GM12878 (cell line): ENCODE data around the gene TNFAIP3. TPM values are rescaled to one million over a fixed set of nuclear protein-coding genes. Genes with fewer than 3 reads are reported as not detected.

Experiments used
- ATAC-seq: fragments of 200-7000 bp; cut with Tn5 transposase; 3 replicates; pipeline ENCODE4 v1.9.1; 2020; ENCODE audit warnings: mild to moderate bottlenecking, moderate library complexity
- BruUV-seq: library from RNA; stranded (reverse); fragments of 400-500 nt; replicated peaks from 2 replicates; lab custom pipeline; 2021; lab: Mats Ljungman, UMichigan
- CTCF ChIA-PET: fragments of 300-600 bp; sonication (Branson Sonifier 250); formaldehyde crosslinking; extraction: SDS; loops from one replicate; lab custom pipeline; 2021; ENCODE audit warnings: inconsistent platforms; lab: Yijun Ruan, JAX
- POLR2A ChIA-PET: fragments of 350-600 bp; formaldehyde crosslinking; extraction: SDS; loops from one replicate; lab custom pipeline; 2021; ENCODE audit warnings: inconsistent platforms; lab: Charles Lee
- RAD21 ChIA-PET: fragments of 300-600 bp; sonication (Branson Sonifier 250); formaldehyde crosslinking; loops from one replicate; lab custom pipeline; 2023; ENCODE audit warnings: antibody characterized with exemption; ENCODE audit not compliant: unreplicated experiment; lab: Charles Lee
- SMC1A ChIA-PET: fragments of 300-600 bp; sonication (Branson Sonifier 250); formaldehyde crosslinking; loops from one replicate; lab custom pipeline; 2023; ENCODE audit not compliant: unreplicated experiment, uncharacterized antibody; lab: Charles Lee
- DNase-seq: peaks from one replicate; pipeline ENCODE4 v3.0.0-alpha.2; 2011; ENCODE audit warnings: low read depth, low spot score
- FAIRE-seq: peaks from 3 replicates; lab custom pipeline; 2011; peaks lifted over from hg19 to GRCh38; lab: Jason Lieb, UNC
- H2AFZ ChIP-seq: 2 replicates; pipeline ENCODE4 v1.6.0; 2011; ENCODE audit warnings: low read depth, low read length, control low read depth; ENCODE audit not compliant: control insufficient read depth
- H3K27ac ChIP-seq: 2 replicates; pipeline ENCODE4 v1.5.1; 2011; ENCODE audit warnings: control low read depth; ENCODE audit not compliant: control insufficient read depth, insufficient read depth
- H3K27me3 ChIP-seq, 2 experiments: replicated peaks in 1 of 2; 2 replicates each; pipeline versions ENCODE4 v1.6.0 to v1.6.1; 2011; ENCODE audit warnings: low read length in 1 of 2; ENCODE audit not compliant: control insufficient read depth in 2 of 2, insufficient read depth in 2 of 2
- H3K36me3 ChIP-seq, 2 experiments: 2 replicates each; pipeline ENCODE4 v1.5.1; 2011; ENCODE audit warnings: low read length in 1 of 2; ENCODE audit not compliant: control insufficient read depth in 2 of 2, insufficient read depth in 2 of 2
- H3K4me1 ChIP-seq: 2 replicates; pipeline ENCODE4 v1.6.1; 2011; ENCODE audit warnings: mild to moderate bottlenecking, low read length, moderate library complexity, mixed read lengths; ENCODE audit not compliant: control insufficient read depth, insufficient read depth
- H3K4me2 ChIP-seq: 2 replicates; pipeline ENCODE4 v1.6.0; 2011; ENCODE audit warnings: control low read depth; ENCODE audit not compliant: control insufficient read depth, insufficient read depth
- H3K4me3 ChIP-seq: fragments of 200-600 bp; sonication (generic); 2 replicates; pipeline ENCODE4 v1.5.1; 2016
- H3K79me2 ChIP-seq: 2 replicates; pipeline ENCODE4 v1.6.0; 2011; ENCODE audit warnings: low read length; ENCODE audit not compliant: control insufficient read depth, insufficient read depth
- H3K9ac ChIP-seq: 2 replicates; pipeline ENCODE4 v1.8.0; 2011; ENCODE audit warnings: low read length, control low read depth, mixed read lengths; ENCODE audit not compliant: control insufficient read depth, insufficient read depth
- H3K9me3 ChIP-seq: replicated peaks from 3 replicates; pipeline ENCODE4 v1.5.1; 2011; ENCODE audit warnings: mild to moderate bottlenecking, low read length; ENCODE audit not compliant: control insufficient read depth, insufficient read depth
- H4K20me1 ChIP-seq: 2 replicates; pipeline ENCODE4 v1.6.0; 2011; ENCODE audit not compliant: control insufficient read depth, insufficient read depth
- ATF2 ChIP-seq: IDR thresholded peaks from 2 replicates; pipeline ENCODE4 v1.6.1; 2012; ENCODE audit warnings: low read length, inconsistent platforms
- EED ChIP-seq: sonication (generic); IDR thresholded peaks from 2 replicates; pipeline ENCODE4 v1.6.1; 2016; ENCODE audit warnings: antibody characterized with exemption, low read depth
- EP300 ChIP-seq, 2 experiments: fragments of 150-350 bp in 1 of 2; IDR thresholded peaks; 2 replicates each; pipeline ENCODE4 v1.6.1; 2011 to 2012; ENCODE audit warnings: low read depth in 2 of 2, low read length in 2 of 2, borderline replicate concordance in 1 of 2, improper control_type of control experiment in 1 of 2, inconsistent platforms in 1 of 2; ENCODE audit not compliant: control insufficient read depth in 1 of 2
- HDAC2 ChIP-seq: fragments of 200-600 bp; sonication (generic); IDR thresholded peaks from 2 replicates; pipeline ENCODE4 v1.6.1; 2017
- IKZF1 ChIP-seq: fragments of 450-650 bp; conservative IDR thresholded peaks from 2 replicates; pipeline ENCODE4 v1.6.1; 2017; ENCODE audit warnings: antibody characterized with exemption, mild to moderate bottlenecking
- LARP7 ChIP-seq: fragments of 450-650 bp; IDR thresholded peaks from 2 replicates; pipeline ENCODE4 v1.6.1; 2017; ENCODE audit warnings: mild to moderate bottlenecking
- MAX ChIP-seq: IDR thresholded peaks from 2 replicates; pipeline ENCODE4 v1.6.1; 2012; ENCODE audit warnings: low read depth, low read length, improper control_type of control experiment
- MLLT1 ChIP-seq: fragments of 450-650 bp; IDR thresholded peaks from 2 replicates; pipeline ENCODE4 v1.6.1; 2016; ENCODE audit warnings: mild to moderate bottlenecking
- MYC ChIP-seq: IDR thresholded peaks from 2 replicates; pipeline ENCODE4 v1.6.1; 2011; ENCODE audit warnings: mild to moderate bottlenecking, low read length, moderate library complexity, inconsistent platforms; ENCODE audit not compliant: insufficient read depth, insufficient replicate concordance, insufficient read length, severe bottlenecking
- NR2F1 ChIP-seq: fragments of 450-650 bp; conservative IDR thresholded peaks from 2 replicates; pipeline ENCODE4 v1.6.1; 2017; ENCODE audit warnings: mild to moderate bottlenecking
- POLR2A ChIP-seq: IDR thresholded peaks from 2 replicates; pipeline ENCODE4 v1.6.1; 2011; ENCODE audit warnings: low read depth, mild to moderate bottlenecking, low read length
- RAD21 ChIP-seq: IDR thresholded peaks from 2 replicates; pipeline ENCODE4 v1.6.1; 2011; ENCODE audit warnings: mild to moderate bottlenecking, low read depth, low read length, moderate library complexity; ENCODE audit not compliant: insufficient read depth
- RELA ChIP-seq: fragments of 450-650 bp; IDR thresholded peaks from 2 replicates; pipeline ENCODE4 v1.8.0; 2014; ENCODE audit warnings: borderline replicate concordance; ENCODE audit not compliant: partially characterized antibody
- SMARCA5 ChIP-seq: fragments of 450-650 bp; IDR thresholded peaks from 2 replicates; pipeline ENCODE4 v1.6.1; 2017; ENCODE audit warnings: mild to moderate bottlenecking
- SREBF1 ChIP-seq: IDR thresholded peaks from 2 replicates; pipeline ENCODE4 v1.6.1; 2012; ENCODE audit warnings: mild to moderate bottlenecking, low read length
- SRF ChIP-seq, 2 experiments: IDR thresholded peaks; 2 replicates each; pipeline ENCODE4 v1.6.1; 2011; ENCODE audit warnings: low read depth in 2 of 2, low read length in 2 of 2, mild to moderate bottlenecking in 1 of 2, moderate library complexity in 1 of 2
- WGBS: methylation state at CpG from one replicate; pipeline ENCODE4 v1.1.6; 2016; ENCODE audit warnings: low lambda C conversion rate; ENCODE audit not compliant: insufficient replicate concordance, insufficient coverage; ENCODE audit errors: missing lambda C conversion rate; 5-methylcytosine and 5-hydroxymethylcytosine counted together
- in situ Hi-C: fragments of 300-500 bp; cut with MboI; formaldehyde crosslinking; loops from 9 replicates; pipeline ENCODE4 v1.14.3; 2018; ENCODE audit warnings: mixed read lengths
- intact Hi-C: fragments of 100-400 bp; cut with micrococcal nuclease; formaldehyde crosslinking; loops from one replicate; pipeline ENCODE4 v1.14.2; 2022; ENCODE audit not compliant: unreplicated experiment
- polyA plus RNA-seq, 11 experiments: library from polyadenylated mRNA; depleted of rRNA in 4 of 11; unstranded in 6 of 11; stranded (reverse) in 5 of 11; fragments of >200 nt; fragmentation: Nextera tagmentation in 4 of 11; fragmentation: Illumina TruSeq in 1 of 11; extraction: Ambion mirVana in 4 of 11; extraction: Trizol in 1 of 11; gene quantifications; 1 replicate in 1 of 11; 2 replicates in 10 of 11; pipeline versions ENCODE4 v1.2.1 to v1.2.3, GENCODE V29; 2011 to 2016; ENCODE audit warnings: inconsistent platforms in 2 of 11, missing spikeins in 2 of 11, low read depth in 1 of 11
- total RNA-seq, 4 experiments: library from RNA; depleted of rRNA in 3 of 4; stranded (reverse); fragments of >200 nt in 3 of 4; fragmentation: Illumina TruSeq in 1 of 4; extraction: Trizol in 1 of 4; gene quantifications; 2 replicates each; pipeline versions ENCODE4 v1.2.1 to v1.2.3, GENCODE V29; 2013 to 2021

TNFAIP3 gene
- total and polyA plus RNA-seq, 10 of the 15 experiments (the other 5 are each of a cell fraction or from before 2014, with no cell fraction given), result 18.0 to 350 (median 127) TPM

GRCh38 chr6:137878486-137879285, 11.6 kb downstream of the TNFAIP3 start (continued):
- TF ChIP-seq HDAC2 (no peak), SMARCA5 (no peak), POLR2A (peak; percentile 53; the same call in 1 of the 2 replicates), MLLT1 (0 out of 2 replicates have a peak, but pooled peaks have one; percentile 17), MAX (no peak)

- SMC1A ChIA-PET, result interaction anchor here (1.0 to 30.6 kb wide), 8 partner anchors 10 to 174 kb away, joined by 3 to 1237 read pairs (median 26); partner anchors contain the start of gene TNFAIP3
- intact Hi-C loops, result no loop called here
- no peaks in the 10 kb centered on the region; the same call in 1 of the 2 replicates for H4K20me1 ChIP-seq
- TF ChIP-seq RAD21 (no peak), SRF (IDR thresholded peaks at IDR 0.05; ENCODE audit: low read depth in 2 of 2, low read length in 2 of 2) (no peak), POLR2A (0 out of 2 replicates have a peak, but pooled peaks have one; percentile 14), RELA (no peak), EED (no peak), ATF2 (no peak), MYC (no peak), SREBF1 (no peak), IKZF1 (0 out of 2 replicates have a peak, but pooled peaks have one; percentile 3), LARP7 (peak; percentile 15; the same call in 1 of the 2 replicates), EP300 (IDR thresholded peaks at IDR 0.05; ENCODE audit: borderline replicate concordance in 1 of 2, control insufficient read depth in 1 of 2, low read depth in 2 of 2, low read length in 2 of 2) (no peak), NR2F1 (no peak)
Measured at GRCh38 chr6:137879299-137879698, 12.2 kb downstream of the TNFAIP3 start.

More at GRCh38 chr6:137879299-137879698, 12.2 kb downstream of the TNFAIP3 start:
- FAIRE-seq (no peak), ATAC-seq (no peak), DNase-seq (no peak)
- Histone ChIP-seq H3K27me3 (no peaks in the 10 kb centered on the region), H2AFZ (no peak overlapping the region), H3K36me3 (peaks cover 50 to 78% of the 10 kb centered on the region in 2 experiments), H3K4me2 (peak overlapping the region; percentile 61), H3K4me1 (peaks cover 10% of the 10 kb centered on the region; the same call in 1 of the 2 replicates), H3K4me3 (peak overlapping the region; percentile 56; the same call in 1 of the 2 replicates), H3K27ac (no peak overlapping the region), H3K9ac (no peak overlapping the region; the same call in 1 of the 2 replicates), H3K9me3 (no peaks in the 10 kb centered on the region), H3K79me2 (peaks cover 73% of the 10 kb centered on the region)
- ChIA-PET POLR2A (interaction anchor here (1.5 to 3.7 kb wide), 6 partner anchors 12 to 69 kb away, joined by 3 to 41 read pairs (median 5); no protein-coding TSS in a partner anchor), RAD21 (interaction anchor here (1.8 to 20.6 kb wide), 4 partner anchors 10 to 65 kb away, joined by 8 to 774 read pairs (median 23); no protein-coding TSS in a partner anchor), CTCF (interaction anchor here (0.9 to 24.0 kb wide), 9 partner anchors 11 to 128 kb away, joined by 3 to 712 read pairs (median 5); no protein-coding TSS in a partner anchor)
- WGBS, result 84% methylated on average over 7 of the region's 7 CpGs
- no TSS peak for BruUV-seq
- in situ Hi-C loops, result loop anchor here (10.0 kb wide), 1 partner anchor 236 kb away; no protein-coding TSS in a partner anchor
